WTC11 (cell line): ENCODE results near the gene BZW2.

Experiments used
- ATF3 ChIP-seq: sonication (generic); formaldehyde crosslinking; conservative IDR thresholded peaks from 2 replicates; pipeline ENCODE4 v1.8.1; 2022; ENCODE audit warnings: mild to moderate bottlenecking, missing genetic modification reagents
- CTCF ChIP-seq: fragments of 200-600 bp; IDR thresholded peaks from 2 replicates; pipeline ENCODE4 v1.8.0; 2022; ENCODE audit warnings: antibody characterized with exemption
- E2F4 ChIP-seq: sonication (generic); formaldehyde crosslinking; IDR thresholded peaks from 2 replicates; pipeline ENCODE4 v1.8.1; 2022; ENCODE audit warnings: low read depth, mild to moderate bottlenecking, moderate library complexity, missing genetic modification reagents, borderline replicate concordance
- FOXP1 ChIP-seq: sonication (generic); formaldehyde crosslinking; IDR thresholded peaks from 2 replicates; pipeline ENCODE4 v1.8.0; 2022; ENCODE audit warnings: missing genetic modification reagents, mild to moderate bottlenecking, moderate library complexity, borderline replicate concordance
- HMGA2 ChIP-seq: fragments of 250-450 bp; sonication (Bioruptor Pico); IDR thresholded peaks from 2 replicates; pipeline ENCODE4 v1.4.0; 2021; ENCODE audit warnings: mild to moderate bottlenecking, moderate library complexity
- HMGXB4 ChIP-seq: sonication (generic); formaldehyde crosslinking; IDR thresholded peaks from 2 replicates; pipeline ENCODE4 v1.8.1; 2023; ENCODE audit warnings: mild to moderate bottlenecking, moderate library complexity, missing genetic modification reagents
- MAX ChIP-seq: sonication (generic); formaldehyde crosslinking; IDR thresholded peaks from 2 replicates; pipeline ENCODE4 v1.8.0; 2022; ENCODE audit warnings: mild to moderate bottlenecking, missing genetic modification reagents
- NFYB ChIP-seq: sonication (generic); formaldehyde crosslinking; conservative IDR thresholded peaks from 2 replicates; pipeline ENCODE4 v1.8.0; 2022; ENCODE audit warnings: low read depth, missing genetic modification reagents
- PREB ChIP-seq: sonication (generic); formaldehyde crosslinking; IDR thresholded peaks from 2 replicates; pipeline ENCODE4 v1.8.1; 2022; ENCODE audit warnings: mild to moderate bottlenecking, missing genetic modification reagents, moderate library complexity, borderline replicate concordance
- USF2 ChIP-seq: sonication (generic); formaldehyde crosslinking; IDR thresholded peaks from 2 replicates; pipeline ENCODE4 v1.8.1; 2023; ENCODE audit warnings: mild to moderate bottlenecking, missing genetic modification reagents, moderate library complexity
- ZNF416 ChIP-seq: fragments of 250-450 bp; sonication (Bioruptor Pico); IDR thresholded peaks from 2 replicates; pipeline ENCODE4 v1.9.0; 2021; ENCODE audit warnings: mild to moderate bottlenecking, inconsistent platforms
- TF ChIP-seq, protein P1 (sequence below): sonication (generic); formaldehyde crosslinking; IDR thresholded peaks from 2 replicates; pipeline ENCODE4 v1.8.0; 2023; ENCODE audit warnings: missing genetic modification reagents
- TF ChIP-seq, protein P2 (sequence below): sonication (generic); formaldehyde crosslinking; IDR thresholded peaks from 2 replicates; pipeline ENCODE4 v1.8.1; 2022; ENCODE audit warnings: low read depth, missing genetic modification reagents, borderline replicate concordance

- TF ChIP-seq HMGXB4 (CRISPR knock-in tag) (no peak), CTCF (no peak), ATF3 (CRISPR knock-in tag) (no peak), HMGA2 (CRISPR knock-in tag) (no peak), FOXP1 (no peak), PREB (no peak), MAX (CRISPR knock-in tag) (no peak), USF2 (CRISPR knock-in tag) (no peak), ZNF416 (CRISPR knock-in tag) (no peak), NFYB (no peak), E2F4 (CRISPR knock-in tag) (no peak)
- TF ChIP-seq, protein P1, sequence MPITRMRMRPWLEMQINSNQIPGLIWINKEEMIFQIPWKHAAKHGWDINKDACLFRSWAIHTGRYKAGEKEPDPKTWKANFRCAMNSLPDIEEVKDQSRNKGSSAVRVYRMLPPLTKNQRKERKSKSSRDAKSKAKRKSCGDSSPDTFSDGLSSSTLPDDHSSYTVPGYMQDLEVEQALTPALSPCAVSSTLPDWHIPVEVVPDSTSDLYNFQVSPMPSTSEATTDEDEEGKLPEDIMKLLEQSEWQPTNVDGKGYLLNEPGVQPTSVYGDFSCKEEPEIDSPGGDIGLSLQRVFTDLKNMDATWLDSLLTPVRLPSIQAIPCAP (CRISPR knock-in tag), result no peak
- TF ChIP-seq, protein P2, sequence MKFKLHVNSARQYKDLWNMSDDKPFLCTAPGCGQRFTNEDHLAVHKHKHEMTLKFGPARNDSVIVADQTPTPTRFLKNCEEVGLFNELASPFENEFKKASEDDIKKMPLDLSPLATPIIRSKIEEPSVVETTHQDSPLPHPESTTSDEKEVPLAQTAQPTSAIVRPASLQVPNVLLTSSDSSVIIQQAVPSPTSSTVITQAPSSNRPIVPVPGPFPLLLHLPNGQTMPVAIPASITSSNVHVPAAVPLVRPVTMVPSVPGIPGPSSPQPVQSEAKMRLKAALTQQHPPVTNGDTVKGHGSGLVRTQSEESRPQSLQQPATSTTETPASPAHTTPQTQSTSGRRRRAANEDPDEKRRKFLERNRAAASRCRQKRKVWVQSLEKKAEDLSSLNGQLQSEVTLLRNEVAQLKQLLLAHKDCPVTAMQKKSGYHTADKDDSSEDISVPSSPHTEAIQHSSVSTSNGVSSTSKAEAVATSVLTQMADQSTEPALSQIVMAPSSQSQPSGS (CRISPR knock-in tag), result no peak
Measured at GRCh38 chr7:16650266-16650665, 4.3 kb downstream of the BZW2 start.
